HG03139 (cell line): ENCODE results near the gene MYL9.

Experiments used
- ATAC-seq: cut with Tn5 transposase; IDR thresholded peaks from one replicate; pipeline ENCODE4 v1.9.1; 2021; ENCODE audit not compliant: unreplicated experiment

The MYL9 gene

DNA sequence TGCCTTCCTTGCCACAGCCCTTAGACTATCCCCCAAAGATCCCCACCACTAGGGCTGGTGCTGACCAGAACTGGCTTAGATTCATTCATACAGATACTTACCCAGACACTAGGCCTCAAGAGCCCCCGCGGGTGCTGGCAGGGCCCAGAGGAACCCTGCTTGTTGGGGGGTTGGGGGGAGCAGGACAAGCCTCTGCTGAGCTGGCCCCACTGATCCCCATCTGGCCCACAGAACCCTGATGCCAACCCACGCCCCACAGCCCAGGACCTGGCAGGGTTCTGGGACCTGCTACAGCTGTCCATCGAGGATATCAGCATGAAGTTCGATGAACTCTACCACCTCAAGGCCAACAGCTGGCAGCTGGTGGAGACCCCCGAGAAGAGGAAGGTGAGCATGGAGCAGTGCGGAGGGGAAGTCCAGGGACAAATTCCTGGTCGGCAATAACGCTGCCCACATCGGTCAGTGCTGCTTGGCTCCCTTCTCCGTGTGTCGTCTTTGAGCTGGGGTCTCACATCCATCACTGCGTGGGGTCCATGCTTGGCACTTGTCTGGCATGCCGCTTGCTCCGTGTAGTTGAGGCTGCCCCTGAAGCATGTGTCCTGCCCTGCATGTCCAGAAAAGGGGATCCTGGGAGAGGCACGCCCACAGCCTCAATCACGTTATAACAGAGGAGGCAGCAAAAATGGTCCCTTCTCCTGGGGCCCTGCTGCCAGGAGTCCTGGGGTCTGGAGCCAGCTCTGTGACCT is 15.5 kb upstream of the MYL9 start:
- ATAC-seq, result no peak

DNA sequence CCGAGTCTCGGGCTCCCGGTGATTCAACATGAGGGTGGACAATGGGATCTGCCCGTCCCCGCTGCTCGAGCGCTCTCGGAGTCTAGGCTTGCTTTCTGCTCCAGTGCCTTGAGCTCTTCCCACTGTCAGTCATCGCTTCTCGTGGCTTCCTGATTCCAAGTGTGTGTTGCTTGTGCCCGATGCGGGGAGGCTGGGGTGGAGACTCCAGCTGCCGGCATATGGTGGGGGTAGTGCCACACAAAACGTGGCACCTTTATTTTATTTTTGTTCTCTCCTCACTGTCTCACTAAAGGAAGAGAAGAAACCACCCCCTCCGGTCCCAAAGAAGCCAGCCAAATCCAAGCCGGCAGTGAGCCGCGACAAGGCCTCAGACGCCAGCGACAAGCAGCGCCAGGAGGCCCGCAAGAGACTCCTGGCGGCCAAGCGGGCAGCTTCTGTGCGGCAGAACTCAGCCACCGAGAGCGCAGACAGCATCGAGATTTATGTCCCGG is 14.8 kb upstream of the MYL9 start:
- no peak for ATAC-seq

DNA sequence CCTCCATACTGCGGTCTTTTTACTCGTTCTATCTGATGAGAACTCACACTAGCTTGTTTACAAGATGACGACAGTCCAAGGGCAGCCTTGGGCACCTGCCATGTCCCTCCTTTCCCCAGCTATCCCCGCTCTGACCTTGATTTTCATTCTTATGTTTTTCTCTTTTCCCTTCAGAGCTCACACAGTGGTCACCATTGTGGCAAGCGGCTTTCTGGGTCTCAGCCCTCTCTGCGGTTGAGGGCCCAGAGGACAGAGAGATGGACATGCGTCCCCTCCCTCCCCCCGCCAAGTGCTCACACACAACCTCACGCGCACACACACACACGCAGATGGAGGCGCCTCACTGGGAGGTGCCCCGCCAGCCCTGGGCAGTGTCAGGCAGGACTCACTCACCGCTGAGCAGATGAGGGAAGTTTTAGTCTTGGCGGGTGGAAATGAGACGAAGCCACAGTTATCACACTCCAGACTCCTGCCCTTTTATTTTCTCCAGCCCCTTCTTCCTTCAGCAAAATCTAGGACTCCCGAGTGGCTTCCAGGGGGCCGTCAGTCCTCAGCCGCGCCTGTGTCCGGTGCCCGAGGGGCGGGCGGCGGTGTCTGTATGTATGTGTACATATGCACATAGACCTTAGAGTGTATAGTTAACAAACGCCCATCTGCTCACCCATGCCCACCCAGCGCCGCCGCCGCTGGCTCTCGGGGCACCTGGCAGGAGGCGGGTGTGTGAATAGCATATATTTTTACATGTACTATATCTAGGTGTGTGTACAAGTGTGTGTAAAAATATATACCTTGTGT is 13.8 kb upstream of the MYL9 start:
- ATAC-seq, result no peak

DNA sequence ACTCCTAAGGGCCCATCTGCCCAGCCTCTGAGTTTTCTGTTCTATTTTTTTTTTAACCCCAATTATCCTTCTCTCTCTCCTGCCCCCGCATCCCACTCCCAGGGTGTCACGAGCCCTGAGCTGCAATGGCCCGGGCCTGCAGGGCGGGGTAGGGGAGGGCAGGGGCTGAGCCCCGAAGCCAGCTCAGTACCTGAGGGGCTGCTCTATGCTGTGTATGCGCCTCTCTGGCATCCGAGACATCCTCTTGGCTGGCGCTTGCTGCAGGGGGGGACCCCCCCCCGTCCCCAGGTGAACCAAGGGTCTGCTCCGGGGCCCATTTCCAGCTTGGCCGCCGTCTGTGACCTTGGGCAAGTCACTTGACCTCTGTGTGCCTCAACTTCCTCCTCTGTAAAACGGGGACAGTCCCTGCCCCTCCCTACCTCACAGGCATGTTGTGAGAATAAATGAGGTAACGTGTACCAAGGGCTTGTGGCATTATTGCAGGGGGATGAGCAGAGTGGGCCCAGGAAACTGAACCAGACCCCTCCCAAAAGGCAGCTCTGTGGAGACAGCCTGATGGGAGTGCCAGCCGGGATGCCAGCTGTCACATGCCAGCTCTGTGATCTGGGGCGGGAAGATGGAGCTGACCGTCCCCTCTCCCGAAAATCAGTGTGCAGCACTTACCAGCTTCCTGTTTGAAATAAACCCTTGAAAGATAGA is 13.0 kb upstream of the MYL9 start:
- ATAC-seq, result no peak

DNA sequence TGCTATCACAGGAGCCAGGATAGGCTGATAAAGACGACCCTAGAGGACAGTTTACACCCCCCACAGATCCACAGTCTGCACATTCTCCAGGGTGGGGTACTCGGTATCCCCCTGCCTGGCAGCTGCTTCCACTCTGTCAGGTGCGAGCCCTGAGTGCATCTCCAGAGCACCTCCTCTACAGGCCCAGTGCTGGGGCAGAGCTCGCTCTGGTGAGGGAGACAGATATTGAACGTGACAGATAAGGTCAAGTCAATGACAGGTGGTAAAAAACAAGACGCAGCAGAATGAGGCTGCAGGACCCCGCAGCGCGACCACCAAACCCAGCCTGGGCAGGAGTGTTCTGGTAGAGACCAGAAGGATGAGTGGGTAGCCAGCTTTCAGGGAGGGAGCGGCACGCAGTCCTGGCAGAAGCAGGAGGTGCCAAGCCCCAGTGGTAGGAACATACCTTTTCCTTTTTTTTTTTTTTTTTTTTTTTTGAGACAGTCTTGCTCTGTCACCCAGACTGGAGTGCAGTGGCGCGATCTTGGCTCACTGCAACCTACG is 12.4 kb upstream of the MYL9 start:
- ATAC-seq, result no peak

DNA sequence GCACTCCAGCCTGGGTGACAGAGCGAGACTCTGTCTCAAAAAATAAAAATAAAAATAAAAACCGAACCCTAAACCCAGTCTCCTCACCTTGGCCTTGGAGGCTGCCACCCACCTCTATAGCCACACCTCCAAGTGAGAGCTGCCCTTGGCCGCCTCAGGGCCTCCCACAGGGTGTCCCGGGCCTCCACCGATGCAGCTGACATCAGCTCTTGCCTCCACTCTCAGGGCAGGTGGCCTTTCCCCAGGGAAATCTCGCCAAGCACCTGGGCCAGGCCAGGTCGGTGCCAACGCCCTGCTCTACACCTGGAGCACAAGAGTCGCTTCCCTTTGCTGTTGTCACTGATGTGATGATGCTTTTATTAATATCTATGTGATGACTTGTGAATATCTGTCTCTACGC is 8.9 kb upstream of the MYL9 start:
- no peak for ATAC-seq

DNA sequence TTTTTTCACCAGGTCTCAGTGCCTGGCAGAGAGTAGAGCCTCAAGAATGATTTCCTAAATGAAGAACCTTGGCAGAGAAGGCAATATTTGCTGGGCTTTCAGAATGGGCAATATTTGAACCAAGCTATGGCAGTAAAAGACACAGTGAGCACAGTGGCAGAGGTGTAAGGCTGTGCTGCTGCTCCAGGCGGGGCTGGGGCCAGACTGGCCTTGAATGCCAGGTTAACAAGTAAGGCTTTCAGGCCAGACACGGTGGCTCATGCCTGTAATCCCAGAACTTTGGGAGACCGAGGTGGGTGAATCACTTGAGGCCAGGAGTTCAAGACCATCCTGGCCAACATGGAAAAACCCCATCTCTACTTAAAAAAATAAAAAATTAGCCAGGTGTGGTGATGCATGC is 8.5 kb upstream of the MYL9 start:
- no peak for ATAC-seq

DNA sequence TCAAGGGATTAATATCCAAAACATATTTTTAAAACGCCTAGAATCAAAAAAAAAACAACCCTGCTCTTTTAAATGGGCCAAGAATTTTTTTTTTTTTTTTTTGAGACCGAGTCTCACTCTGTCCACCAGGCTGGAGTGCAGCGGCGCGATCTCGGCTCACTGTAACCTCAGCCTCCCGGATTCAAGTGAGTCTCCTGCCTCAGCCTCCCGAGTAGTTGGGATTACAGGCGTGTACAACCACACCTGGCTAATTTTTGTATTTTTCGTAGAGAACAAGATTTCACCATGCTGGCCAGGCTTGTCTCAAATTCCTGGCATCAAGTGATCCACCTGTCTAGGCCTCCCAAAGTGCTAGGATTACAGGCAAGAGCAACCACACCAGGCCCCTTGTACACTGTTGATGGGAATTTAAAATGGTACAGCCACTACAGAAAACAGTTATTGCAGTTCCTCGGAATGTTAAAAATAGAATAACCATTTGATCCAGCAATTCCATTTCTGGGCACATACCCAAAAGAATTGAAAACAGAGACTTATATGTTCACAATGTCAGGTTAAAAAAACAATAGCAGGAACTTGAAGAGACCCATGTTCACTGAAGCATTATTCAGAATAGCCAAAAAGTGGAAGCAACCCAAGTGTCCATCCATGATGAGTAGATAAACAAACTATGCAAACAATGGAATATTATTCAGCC is 3.1 kb upstream of the MYL9 start:
- no peak for ATAC-seq

DNA sequence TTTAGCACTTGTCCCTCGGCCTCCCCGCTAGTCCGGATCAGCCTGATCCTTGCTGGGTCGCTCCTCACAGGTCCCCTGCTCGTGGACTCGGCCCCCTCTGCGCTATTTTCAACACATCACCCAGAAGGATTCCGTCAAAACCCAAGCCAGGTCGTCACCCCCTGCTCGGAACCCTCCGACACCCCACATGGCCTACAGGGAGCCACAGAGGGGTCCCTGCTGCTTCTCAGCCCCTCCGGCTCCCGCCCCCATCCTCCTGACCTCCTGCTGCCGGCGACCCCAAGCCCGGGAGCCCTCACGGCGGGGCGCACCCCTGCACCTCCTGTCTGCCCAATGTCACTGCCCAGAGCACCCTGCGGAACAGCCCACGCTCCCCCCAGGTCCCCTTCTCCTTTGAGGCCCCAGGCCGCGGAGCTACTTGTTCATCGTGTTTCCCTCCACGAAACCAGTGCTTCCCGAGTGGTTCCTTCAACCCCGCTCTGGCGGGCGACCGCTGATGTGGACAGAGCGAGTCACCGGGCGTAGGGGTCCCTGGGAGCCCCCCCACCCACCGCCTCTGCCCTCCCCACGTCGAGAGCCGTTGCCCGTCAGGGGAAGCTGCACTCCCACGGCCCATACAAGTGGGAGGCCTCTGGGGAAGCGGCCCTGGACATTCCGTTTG is 638 bp upstream of the MYL9 start:
- ATAC-seq, result no peak

DNA sequence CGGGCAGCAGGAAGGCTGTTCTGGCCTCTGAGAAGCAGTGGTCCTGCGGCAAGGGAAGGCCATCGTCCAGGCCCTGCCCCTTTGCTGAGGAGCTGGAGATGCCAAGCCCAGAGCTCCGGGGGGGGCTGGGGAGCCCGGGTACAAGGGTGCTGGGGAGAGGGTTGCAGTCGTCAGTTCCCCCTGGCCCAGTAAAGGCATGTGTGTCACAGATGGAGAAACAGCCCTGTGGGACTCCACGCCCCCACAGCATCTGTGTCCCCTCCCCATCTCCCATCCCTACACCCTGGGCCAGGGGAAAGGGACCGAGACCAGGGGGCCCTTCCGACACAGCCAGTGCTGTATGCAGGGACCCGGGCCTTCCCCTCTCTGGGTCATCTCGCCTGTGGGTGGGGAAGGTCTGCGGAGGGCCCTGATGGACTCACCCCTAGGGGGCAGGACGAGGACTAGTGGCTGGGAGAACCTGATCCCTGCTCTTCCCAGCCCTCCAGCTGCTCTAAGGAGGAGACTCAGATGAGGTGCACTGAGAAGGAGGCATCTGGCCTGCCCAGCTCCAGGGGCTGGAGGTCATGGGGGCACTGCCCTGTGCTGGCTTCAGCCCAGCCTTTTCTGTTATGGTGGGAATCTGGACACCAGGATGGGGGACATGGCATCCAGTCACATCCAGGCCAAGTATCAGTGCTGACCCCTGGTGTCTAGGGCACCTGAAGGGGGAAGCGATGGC is 609 bp downstream of the MYL9 start:
- no peak for ATAC-seq

DNA sequence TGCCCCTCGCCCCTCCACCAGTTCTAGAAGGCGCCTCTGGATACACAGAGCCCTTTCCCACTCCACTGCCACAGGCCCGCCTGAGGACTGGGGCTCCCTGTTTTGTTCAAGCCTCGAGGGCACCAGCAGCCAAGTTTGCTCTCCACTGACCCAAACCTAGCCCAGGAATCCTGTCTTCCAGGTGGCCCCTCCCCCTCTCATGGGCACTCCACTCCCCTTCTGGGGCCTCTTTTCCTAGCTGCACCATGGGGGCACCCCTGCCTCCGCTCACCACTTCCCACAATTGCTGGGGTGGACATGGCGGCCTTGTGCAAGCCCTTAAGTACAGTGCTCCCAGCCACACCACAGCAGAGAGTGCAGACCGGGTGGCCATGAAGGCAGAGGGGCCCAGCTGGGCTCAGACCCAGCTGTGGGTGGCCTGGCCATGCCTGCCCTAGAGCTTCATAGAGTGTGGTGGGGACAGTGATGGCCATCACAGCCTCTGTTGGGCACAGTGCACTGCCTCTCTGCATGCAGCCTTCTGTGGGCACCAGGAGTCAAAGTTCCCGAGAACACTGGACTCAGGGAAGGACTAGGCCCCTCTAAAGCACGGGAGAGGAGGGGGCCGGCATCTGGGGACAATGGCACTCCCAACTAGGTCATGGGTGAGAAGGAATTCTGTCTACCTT is 1.3 kb downstream of the MYL9 start:
- no peak for ATAC-seq

DNA sequence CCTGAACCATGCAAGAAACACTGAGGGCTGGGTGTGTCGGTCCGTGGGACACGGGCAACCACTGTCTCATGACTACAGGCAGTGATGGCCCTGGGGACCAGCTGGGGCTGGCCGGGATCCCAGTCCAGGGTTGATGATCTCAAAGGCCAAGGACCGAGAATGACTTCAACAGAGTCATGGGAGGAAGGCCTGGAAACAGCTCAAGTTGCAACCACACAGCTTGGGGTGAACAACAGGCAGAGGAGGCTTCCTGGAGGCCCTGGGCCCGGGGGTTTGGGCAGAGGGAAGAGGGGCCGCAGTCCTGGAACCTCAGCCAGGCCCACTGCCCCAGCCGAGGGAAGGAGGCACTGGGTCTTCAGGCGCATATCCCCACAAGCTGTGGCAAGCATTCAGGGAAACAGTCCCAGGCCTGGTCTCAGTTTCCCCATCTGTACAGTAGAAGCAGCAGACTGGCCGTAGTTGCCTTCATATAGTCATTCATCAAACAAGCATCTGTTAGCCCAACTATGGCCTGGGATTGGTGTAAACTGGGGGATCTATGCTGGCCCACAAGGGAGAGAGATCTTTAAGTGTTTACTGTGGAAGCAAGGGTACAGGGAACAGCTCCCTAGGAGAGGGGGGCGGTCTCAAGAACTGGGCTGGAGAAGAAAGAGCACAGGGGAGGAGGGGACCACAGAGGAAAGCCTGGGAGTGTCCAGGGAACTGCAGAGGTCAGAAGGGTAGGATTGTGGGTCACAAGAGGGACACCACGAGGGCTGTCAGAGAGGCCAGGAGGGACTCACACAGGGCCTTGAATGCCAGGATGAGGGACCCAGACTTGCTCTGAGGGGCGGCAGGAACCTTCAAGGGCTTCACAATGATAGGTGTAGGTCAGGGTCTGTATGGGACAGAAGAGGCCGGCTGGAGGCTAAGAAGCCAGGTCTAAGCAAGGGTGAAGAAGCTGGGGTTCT is 2.1 kb downstream of the MYL9 start:
- no peak for ATAC-seq

DNA sequence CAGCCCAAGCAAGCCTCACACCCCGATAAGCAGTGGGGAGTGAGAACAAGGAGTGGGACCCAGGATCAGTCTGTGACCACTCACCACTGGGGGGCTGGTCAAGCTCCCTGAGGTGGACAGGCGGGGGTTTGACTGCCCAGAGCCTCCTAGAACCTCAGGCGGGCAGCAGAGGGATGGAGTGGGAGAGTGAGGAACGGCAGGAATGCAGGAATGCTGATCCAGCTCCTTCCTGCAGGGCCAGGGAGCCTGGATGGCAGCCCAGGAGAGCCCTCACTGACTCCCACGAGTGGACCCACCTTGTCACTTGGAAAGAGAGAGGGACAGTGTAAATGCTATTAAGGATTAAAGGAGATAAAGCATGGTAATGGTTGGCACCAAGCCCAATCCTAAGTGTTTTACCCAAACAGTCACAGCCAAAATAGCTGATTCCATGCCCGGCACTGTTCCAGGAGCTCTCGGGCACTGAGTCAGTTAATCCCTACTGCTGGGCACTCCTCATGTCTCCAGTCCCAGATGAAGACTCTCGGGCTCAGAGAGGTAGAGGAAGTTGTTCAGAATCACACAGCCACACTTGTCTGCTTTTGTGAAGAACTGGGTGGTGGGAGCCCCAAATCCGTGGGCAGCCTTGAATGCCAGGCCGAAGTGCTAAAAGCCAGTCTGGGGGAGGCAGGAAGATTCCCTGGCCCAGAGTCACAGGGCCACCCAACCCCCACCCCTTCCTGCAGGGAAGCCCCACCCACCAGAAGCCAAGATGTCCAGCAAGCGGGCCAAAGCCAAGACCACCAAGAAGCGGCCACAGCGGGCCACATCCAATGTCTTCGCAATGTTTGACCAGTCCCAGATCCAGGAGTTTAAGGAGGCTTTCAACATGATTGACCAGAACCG is 3.1 kb downstream of the MYL9 start:
- ATAC-seq, result no peak

DNA sequence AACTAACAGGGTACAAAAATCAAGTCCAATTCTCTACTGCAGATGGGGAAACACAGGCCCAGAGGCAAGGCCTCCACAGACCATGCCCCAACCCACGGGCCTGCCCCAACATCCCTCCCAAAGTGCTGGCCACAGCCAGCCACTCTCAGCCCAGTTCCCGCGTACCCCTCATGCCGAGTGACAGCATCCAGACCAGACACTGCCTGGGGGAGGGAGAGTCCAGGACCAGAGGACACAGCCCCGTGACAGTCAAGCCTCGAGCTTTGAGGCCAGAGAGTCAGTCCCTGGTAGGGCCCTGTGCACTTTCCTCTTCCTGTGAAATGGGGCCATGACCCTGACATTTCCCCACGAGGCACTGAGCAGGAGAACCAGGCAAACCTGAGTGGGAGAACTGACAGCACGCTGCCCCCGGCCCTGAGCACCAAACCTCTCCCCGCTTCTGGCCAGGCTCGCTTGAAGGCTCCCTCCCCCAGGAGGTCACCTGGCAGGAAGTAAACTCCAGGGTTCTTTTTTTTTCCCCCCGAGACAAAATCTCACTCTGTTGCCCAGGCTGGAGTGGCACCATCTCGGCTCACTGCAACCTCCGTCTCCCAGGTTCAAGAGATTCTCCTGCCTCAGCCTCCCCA is 4.9 kb downstream of the MYL9 start:
- no peak for ATAC-seq

DNA sequence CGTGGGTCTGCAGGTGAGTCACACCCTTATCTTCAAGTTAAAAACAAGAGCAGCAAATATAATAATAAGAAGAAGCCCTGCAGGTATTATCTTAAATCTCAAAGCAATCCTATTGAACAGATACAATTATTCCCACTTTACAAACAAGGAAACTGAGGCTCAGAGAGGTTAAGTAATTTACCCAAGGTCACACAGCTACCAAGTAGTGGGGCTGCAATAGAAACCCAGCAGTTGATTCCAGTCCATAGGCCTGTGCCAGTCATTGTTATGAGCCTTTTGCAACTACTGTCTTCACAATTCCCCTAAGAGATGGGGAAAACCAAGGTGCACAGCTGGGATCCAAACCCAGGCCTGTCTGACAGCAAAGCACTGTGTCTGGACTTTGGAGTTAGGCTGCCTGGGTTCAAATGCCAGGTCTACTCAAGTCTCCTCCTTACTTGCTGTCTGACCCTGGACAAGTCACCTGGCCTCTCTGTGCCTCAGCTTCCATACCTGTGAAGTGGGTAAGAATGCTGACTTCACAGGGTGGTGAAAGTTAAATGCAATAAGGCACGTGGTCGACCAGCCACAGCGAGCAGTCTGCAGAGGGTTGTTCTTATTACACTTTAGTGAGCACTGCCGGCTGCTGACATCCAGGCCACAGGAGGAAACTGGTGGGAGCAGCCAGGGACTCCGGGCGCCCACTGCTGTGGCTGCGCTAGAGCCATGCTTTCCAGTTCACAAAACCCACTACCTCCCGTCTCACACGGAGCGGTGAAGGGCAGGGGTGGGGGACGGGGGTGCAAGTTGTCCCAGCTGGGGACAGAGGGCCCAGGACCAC is 6.1 kb downstream of the MYL9 start:
- ATAC-seq, result no peak

DNA sequence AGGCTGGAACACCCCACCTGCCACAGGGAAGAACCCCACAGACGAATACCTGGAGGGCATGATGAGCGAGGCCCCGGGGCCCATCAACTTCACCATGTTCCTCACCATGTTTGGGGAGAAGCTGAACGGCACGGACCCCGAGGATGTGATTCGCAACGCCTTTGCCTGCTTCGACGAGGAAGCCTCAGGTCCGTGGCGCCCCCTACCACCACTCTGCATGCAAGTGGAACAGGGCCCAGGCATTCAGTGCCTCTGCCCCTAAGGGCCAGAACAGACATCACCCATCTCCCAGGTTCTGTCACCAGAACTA is 6.6 kb downstream of the MYL9 start:
- no peak for ATAC-seq
